SU-DHL-6 (cell line): ENCODE measurements around the gene EML3.
"Not testable (repeated sequence)": the region's sequence is repeated elsewhere in the genome, so short reads cannot be mapped to it uniquely, and the experiment has no call there.

Experiments
- H2AFZ ChIP-seq: fragments of 200-600 bp; sonication (generic); 2 replicates; pipeline ENCODE4 v1.6.1; 2014; ENCODE audit warnings: low read depth, mild to moderate bottlenecking, moderate library complexity, mixed read lengths, antibody characterized with exemption, low read length; ENCODE audit not compliant: severe bottlenecking
- H3F3A ChIP-seq: fragments of 200-600 bp; shearing (Covaris generic); 2 replicates; pipeline ENCODE4 v1.6.0; 2016; ENCODE audit warnings: antibody characterized with exemption, mild to moderate bottlenecking; ENCODE audit not compliant: insufficient read depth
- H3K27ac ChIP-seq: fragments of 200-600 bp; sonication (generic); 2 replicates; pipeline ENCODE4 v1.5.1; 2016; ENCODE audit warnings: low read depth, mild to moderate bottlenecking, low read length, moderate library complexity, mixed read lengths
- H3K27me3 ChIP-seq: fragments of 200-600 bp; sonication (generic), shearing (Covaris generic); 2 replicates; pipeline ENCODE4 v1.6.0; 2014; ENCODE audit warnings: mild to moderate bottlenecking, low read length
- H3K36me3 ChIP-seq: fragments of 200-600 bp; sonication (generic); 2 replicates; pipeline ENCODE4 v1.6.1; 2014; ENCODE audit warnings: mild to moderate bottlenecking, low read length, mixed read lengths
- H3K4me2 ChIP-seq: fragments of 300-600, 200-600 bp; shearing (Covaris generic), sonication (generic); 2 replicates; pipeline ENCODE4 v1.6.0; 2014; ENCODE audit warnings: low read length, low read depth, mild to moderate bottlenecking; ENCODE audit not compliant: poor library complexity, severe bottlenecking
- H3K4me3 ChIP-seq: fragments of 200-600 bp; sonication (generic); 2 replicates; pipeline ENCODE4 v1.5.1; 2014; ENCODE audit warnings: antibody characterized with exemption, low read length, mild to moderate bottlenecking, mixed read lengths; ENCODE audit not compliant: insufficient read depth, poor library complexity, severe bottlenecking
- H3K79me2 ChIP-seq: fragments of 200-600 bp; sonication (generic); 2 replicates; pipeline ENCODE4 v1.6.1; 2014; ENCODE audit warnings: mild to moderate bottlenecking, low read length, moderate library complexity; ENCODE audit not compliant: insufficient read depth
- H3K9ac ChIP-seq: fragments of 200-600 bp; sonication (generic); 2 replicates; pipeline ENCODE4 v1.7.0; 2014; ENCODE audit warnings: mild to moderate bottlenecking, low read length
- H3K9me2 ChIP-seq: fragments of 200-600 bp; sonication (generic); replicated peaks from 2 replicates; pipeline ENCODE4 v1.6.1; 2014; ENCODE audit warnings: low read length; ENCODE audit not compliant: insufficient read depth
- H3K9me3 ChIP-seq: fragments of 200-600 bp; sonication (generic); 2 replicates; pipeline ENCODE4 v1.6.1; 2014; ENCODE audit warnings: low read length, mixed read lengths; ENCODE audit not compliant: insufficient read depth
- H4K20me1 ChIP-seq: fragments of 200-600 bp; sonication (generic); 2 replicates; pipeline ENCODE4 v1.6.1; 2014; ENCODE audit warnings: low read depth, mild to moderate bottlenecking, antibody characterized with exemption, low read length, moderate library complexity, mixed read lengths
- CTCF ChIP-seq: fragments of 200-600 bp; sonication (generic); IDR thresholded peaks from one replicate; pipeline ENCODE4 v1.5.1; 2017; ENCODE audit warnings: antibody characterized with exemption, mild to moderate bottlenecking, low read length, moderate library complexity; ENCODE audit not compliant: insufficient read depth, poor library complexity, severe bottlenecking
- EZH2phosphoT487 ChIP-seq: fragments of 200-600 bp; sonication (generic), shearing (Covaris generic); conservative IDR thresholded peaks from 2 replicates; pipeline ENCODE4 v1.6.1; 2018; ENCODE audit warnings: mild to moderate bottlenecking, antibody characterized with exemption, low read length, moderate library complexity, mixed read lengths

Gene EML3

GRCh38 chr11:62621567-62622470, 9.2 kb upstream of the EML3 start, which contains the start of gene B3GAT3:
B3GAT3 (minus strand) TSS chr11:62621986; CDS start chr11:62621947, 39 bp downstream.
- Histone ChIP-seq H3K27ac (peak within 1 kb of the TSS; percentile 89), H3K36me3 (no peaks in the 10 kb centered on the region), H3K9me3 (no peaks in the 10 kb centered on the region), H3K4me3 (peak within 1 kb of the TSS; percentile 97), H4K20me1 (no peaks in the 10 kb centered on the region), H2AFZ (peak within 1 kb of the TSS; percentile 62), H3K9me2 (no peaks in the 10 kb centered on the region), H3K4me2 (peak within 1 kb of the TSS; percentile 97), H3F3A (peaks cover 29% of the 10 kb centered on the region), H3K27me3 (no peaks in the 10 kb centered on the region), H3K9ac (peak within 1 kb of the TSS; percentile 96), H3K79me2 (peaks cover 18% of the 10 kb centered on the region)
- TF ChIP-seq CTCF: no peak
- no peak for TF ChIP-seq EZH2phosphoT487

GRCh38 chr11:62621027-62621566, 8.5 kb upstream of the EML3 start:
- TF ChIP-seq EZH2phosphoT487 (no peak), CTCF (no peak)

GRCh38 chr11:62616957-62617356, 4.4 kb upstream of the EML3 start:
- not testable (repeated sequence) for H3K9ac ChIP-seq, H3K36me3 ChIP-seq, H2AFZ ChIP-seq, H3K4me2 ChIP-seq, H3K27me3 ChIP-seq, H3K9me3 ChIP-seq, H3K9me2 ChIP-seq, H3K27ac ChIP-seq, H3K4me3 ChIP-seq, H4K20me1 ChIP-seq
- Histone ChIP-seq H3K79me2 (peaks cover 18% of the 10 kb centered on the region), H3F3A (peaks cover 18% of the 10 kb centered on the region)

More at GRCh38 chr11:62621027-62621566, 8.5 kb upstream of the EML3 start:
- Histone ChIP-seq H3K9me3 (no peaks in the 10 kb centered on the region), H3K9me2 (no peaks in the 10 kb centered on the region), H3K27me3 (no peaks in the 10 kb centered on the region), H2AFZ (peak overlapping the region; percentile 62), H3K79me2 (peaks cover 18% of the 10 kb centered on the region), H3K36me3 (no peaks in the 10 kb centered on the region), H3F3A (peaks cover 29% of the 10 kb centered on the region), H3K27ac (peak overlapping the region; percentile 89), H3K4me3 (peak overlapping the region; percentile 97), H3K9ac (peak overlapping the region; percentile 96), H3K4me2 (peak overlapping the region; percentile 97), H4K20me1 (no peaks in the 10 kb centered on the region)

- Histone ChIP-seq H3F3A (peaks cover 14% of the 10 kb centered on the region), H2AFZ (no peak overlapping the region), H3K9me2 (no peaks in the 10 kb centered on the region), H3K27ac (no peak overlapping the region), H3K4me2 (no peak overlapping the region), H4K20me1 (no peaks in the 10 kb centered on the region), H3K9ac (no peak overlapping the region), H3K9me3 (no peaks in the 10 kb centered on the region), H3K79me2 (peaks cover 21% of the 10 kb centered on the region), H3K36me3 (no peaks in the 10 kb centered on the region), H3K27me3 (no peaks in the 10 kb centered on the region), H3K4me3 (no peak overlapping the region)
- TF ChIP-seq EZH2phosphoT487 (no peak), CTCF (no peak)
Measured at GRCh38 chr11:62615521-62615920, 2.9 kb upstream of the EML3 start.
